CD4-positive, alpha-beta memory T cell (primary cell): ENCODE results near the gene NPAS2. TPM values are rescaled to one million over a fixed set of nuclear protein-coding genes. Genes with fewer than 3 reads are reported as not detected.

Experiments used
- CTCF ChIA-PET: fragments of 350-600 bp; sonication (Branson Sonifier 250); formaldehyde crosslinking; loops from one replicate; lab custom pipeline; 2021; ENCODE audit warnings: inconsistent platforms; ENCODE audit not compliant: partially characterized antibody; lab: Charles Lee
- POLR2A ChIA-PET: fragments of 350-600 bp; sonication (Branson Sonifier 250); formaldehyde crosslinking; loops from one replicate; lab custom pipeline; 2021; ENCODE audit not compliant: partially characterized antibody; lab: Charles Lee
- DNase-seq, 5 donors: peaks; one replicate each; pipeline versions ENCODE4 v3.0.0 to v3.0.0-alpha.2; 2020 to 2022; ENCODE audit warnings: mixed read lengths in 1 of 5
- H3K27ac ChIP-seq: one replicate; pipeline ENCODE4 v1.7.0; 2013; ENCODE audit warnings: low read depth, low read length
- H3K27me3 ChIP-seq: 2 replicates; pipeline ENCODE4 v1.7.0; 2013; ENCODE audit warnings: mild to moderate bottlenecking, low read length, moderate library complexity; ENCODE audit not compliant: insufficient read depth
- H3K36me3 ChIP-seq: 2 replicates; pipeline ENCODE4 v1.7.0; 2013; ENCODE audit warnings: mild to moderate bottlenecking, low read length, moderate library complexity; ENCODE audit not compliant: insufficient read depth
- H3K4me1 ChIP-seq: 2 replicates; pipeline ENCODE4 v1.7.0; 2013; ENCODE audit warnings: mild to moderate bottlenecking, low read length, moderate library complexity; ENCODE audit not compliant: insufficient read depth
- H3K4me3 ChIP-seq, 2 donors: one replicate each; pipeline ENCODE4 v1.7.0; 2013; ENCODE audit warnings: low read length in 2 of 2, mild to moderate bottlenecking in 1 of 2
- H3K9me3 ChIP-seq, 2 donors: one replicate each; pipeline ENCODE4 v1.7.0; 2013; ENCODE audit warnings: low read length in 2 of 2, control low read depth in 1 of 2; ENCODE audit not compliant: control insufficient read depth in 1 of 2
- H3K27ac Mint-ChIP-seq, 7 donors: one replicate each; pipeline ENCODE4 v1.8.0; 2020 to 2021; ENCODE audit warnings: mixed read lengths in 7 of 7, mild to moderate bottlenecking in 6 of 7, inconsistent platforms in 3 of 7, moderate library complexity in 3 of 7
- H3K27me3 Mint-ChIP-seq, 2 donors: one replicate each; pipeline ENCODE4 v1.8.0; 2020 to 2021; ENCODE audit warnings: mixed read lengths in 2 of 2
- H3K36me3 Mint-ChIP-seq, 2 donors: one replicate each; pipeline ENCODE4 v1.8.0; 2020 to 2021; ENCODE audit warnings: mixed read lengths in 2 of 2, inconsistent platforms in 1 of 2, mild to moderate bottlenecking in 1 of 2
- H3K4me1 Mint-ChIP-seq, 4 donors: one replicate each; pipeline ENCODE4 v1.8.0; 2020 to 2021; ENCODE audit warnings: mixed read lengths in 4 of 4, mild to moderate bottlenecking in 1 of 4
- H3K4me3 Mint-ChIP-seq, 8 donors: one replicate each; pipeline ENCODE4 v1.8.0; 2020 to 2021; ENCODE audit warnings: mixed read lengths in 8 of 8, mild to moderate bottlenecking in 7 of 8, moderate library complexity in 6 of 8, inconsistent platforms in 3 of 8
- H3K9me3 Mint-ChIP-seq, 8 donors: one replicate each; pipeline ENCODE4 v1.8.0; 2020 to 2021; ENCODE audit warnings: mixed read lengths in 8 of 8, mild to moderate bottlenecking in 5 of 8, inconsistent platforms in 3 of 8, moderate library complexity in 1 of 8
- intact Hi-C: fragments of 100-400 bp; cut with micrococcal nuclease; formaldehyde crosslinking; loops from one replicate; pipeline ENCODE4 v1.15.1; 2023
- polyA plus RNA-seq, 2 donors: library from polyadenylated mRNA; unstranded; fragments of 300-500 nt; fragmentation: Illumina TruSeq; gene quantifications; one replicate each; pipeline ENCODE4 v1.2.3, GENCODE V29; 2021
- total RNA-seq, 2 experiments: library from RNA; stranded (reverse); gene quantifications; one replicate each; pipeline ENCODE4 v1.2.3, GENCODE V29; 2021

NPAS2 gene
- total and polyA plus RNA-seq, 4 experiments from 2014 or later, result 0.79 to 2.6 (median 2.1) TPM; not detected in 1

- Histone ChIP-seq H3K27ac (no peak overlapping the region), H3K27me3 (no peaks in the 10 kb centered on the region), H3K4me1 (peaks cover 6% of the 10 kb centered on the region), H3K36me3 (no peaks in the 10 kb centered on the region), H3K9me3 (no peaks in the 10 kb centered on the region), H3K4me3 (no peak overlapping the region)
- DNase-seq, result peak in 1 of 5 donors; percentile 4
- Mint-ChIP-seq H3K27ac (no peak overlapping the region), H3K27me3 (no peaks in the 10 kb centered on the region), H3K9me3 (peaks cover 0 to 2% (median 0%) of the 10 kb centered on the region in 8 donors), H3K4me1 (peaks cover 0 to 9% (median under 1%) of the 10 kb centered on the region in 4 donors), H3K36me3 (no peaks in the 10 kb centered on the region), H3K4me3 (no peak overlapping the region)
- intact Hi-C loops, result no loop called here
- ChIA-PET POLR2A (no interaction called here), CTCF (no interaction called here)
Observed at GRCh38 chr2:100952512-100952911, 132.6 kb downstream of the NPAS2 start.

- intact Hi-C loops, result no loop called here
- Mint-ChIP-seq H3K27ac (no peak overlapping the region), H3K9me3 (peaks cover 0 to 2% (median 0%) of the 10 kb centered on the region in 8 donors), H3K4me3 (no peak overlapping the region), H3K36me3 (no peaks in the 10 kb centered on the region), H3K4me1 (peaks cover 0 to 9% (median under 1%) of the 10 kb centered on the region in 4 donors), H3K27me3 (no peaks in the 10 kb centered on the region)
- Histone ChIP-seq H3K27ac (no peak overlapping the region), H3K9me3 (no peaks in the 10 kb centered on the region), H3K4me1 (peaks cover 6% of the 10 kb centered on the region), H3K27me3 (no peaks in the 10 kb centered on the region), H3K36me3 (no peaks in the 10 kb centered on the region), H3K4me3 (no peak overlapping the region)
- peak in 1 of 5 donors; percentile 27 for DNase-seq
- CTCF ChIA-PET, result no interaction called here
- POLR2A ChIA-PET, result no interaction called here
Observed at GRCh38 chr2:100953406-100954043, 133.6 kb downstream of the NPAS2 start.

GRCh38 chr2:100954044-100954420, 134.1 kb downstream of the NPAS2 start:
- Histone ChIP-seq H3K4me3 (no peak overlapping the region), H3K36me3 (no peaks in the 10 kb centered on the region), H3K4me1 (peaks cover 6% of the 10 kb centered on the region), H3K9me3 (no peaks in the 10 kb centered on the region), H3K27ac (no peak overlapping the region), H3K27me3 (no peaks in the 10 kb centered on the region)
- Mint-ChIP-seq H3K36me3 (no peaks in the 10 kb centered on the region), H3K27ac (no peak overlapping the region), H3K9me3 (peaks cover 0 to 2% (median 0%) of the 10 kb centered on the region in 8 donors), H3K4me3 (no peak overlapping the region), H3K4me1 (peaks cover 0 to 9% (median under 1%) of the 10 kb centered on the region in 4 donors), H3K27me3 (no peaks in the 10 kb centered on the region)
- no peak for DNase-seq
- ChIA-PET POLR2A (no interaction called here), CTCF (no interaction called here)
- intact Hi-C loops, result no loop called here

- intact Hi-C loops, result no loop called here
Observed at GRCh38 chr2:100955226-100955625, 135.3 kb downstream of the NPAS2 start.

GRCh38 chr2:100956081-100956480, 136.1 kb downstream of the NPAS2 start:
- CTCF ChIA-PET, result no interaction called here

More at GRCh38 chr2:100955226-100955625, 135.3 kb downstream of the NPAS2 start:
- POLR2A ChIA-PET, result no interaction called here
- Mint-ChIP-seq H3K27me3 (no peaks in the 10 kb centered on the region), H3K4me3 (no peak overlapping the region), H3K36me3 (no peaks in the 10 kb centered on the region), H3K4me1 (peaks cover 0 to 11% (median under 1%) of the 10 kb centered on the region in 4 donors), H3K27ac (no peak overlapping the region), H3K9me3 (peaks cover 0 to 2% (median 0%) of the 10 kb centered on the region in 8 donors)
- CTCF ChIA-PET, result no interaction called here
- Histone ChIP-seq H3K4me3 (no peak overlapping the region), H3K36me3 (no peaks in the 10 kb centered on the region), H3K4me1 (peaks cover 6% of the 10 kb centered on the region), H3K9me3 (no peaks in the 10 kb centered on the region), H3K27me3 (no peaks in the 10 kb centered on the region), H3K27ac (no peak overlapping the region)
- no peak for DNase-seq

GRCh38 chr2:100957996-100958653, 138.2 kb downstream of the NPAS2 start:
- H3K9me3 Mint-ChIP-seq, result peaks cover 0 to 2% (median 0%) of the 10 kb centered on the region in 8 donors
- CTCF ChIA-PET, result interaction anchor here (2.0 kb wide), 1 partner anchor 34 kb away, joined by 4 read pairs; no protein-coding TSS in a partner anchor
- H3K27ac ChIP-seq, result no peak overlapping the region
- no peak overlapping the region for H3K4me3 ChIP-seq
- peaks cover 0 to 5% (median under 1%) of the 10 kb centered on the region in 4 donors for H3K4me1 Mint-ChIP-seq
- H3K9me3 ChIP-seq, result no peaks in the 10 kb centered on the region
- no peaks in the 10 kb centered on the region for H3K27me3 Mint-ChIP-seq
- H3K36me3 Mint-ChIP-seq, result no peaks in the 10 kb centered on the region
- H3K27me3 ChIP-seq, result no peaks in the 10 kb centered on the region
- intact Hi-C loops, result no loop called here
- POLR2A ChIA-PET, result no interaction called here
- no peaks in the 10 kb centered on the region for H3K36me3 ChIP-seq
- no peak overlapping the region for H3K27ac Mint-ChIP-seq
- DNase-seq, result no peak
- H3K4me3 Mint-ChIP-seq, result no peak overlapping the region
- H3K4me1 ChIP-seq, result peaks cover 3% of the 10 kb centered on the region

More at GRCh38 chr2:100956081-100956480, 136.1 kb downstream of the NPAS2 start:
- Histone ChIP-seq H3K27me3 (no peaks in the 10 kb centered on the region), H3K9me3 (no peaks in the 10 kb centered on the region), H3K27ac (no peak overlapping the region), H3K36me3 (no peaks in the 10 kb centered on the region), H3K4me3 (no peak overlapping the region), H3K4me1 (peaks cover 6% of the 10 kb centered on the region)
- H3K9me3 Mint-ChIP-seq, result peaks cover 0 to 2% (median 0%) of the 10 kb centered on the region in 8 donors
- no peak for DNase-seq
- H3K36me3 Mint-ChIP-seq, result no peaks in the 10 kb centered on the region
- H3K4me3 Mint-ChIP-seq, result no peak overlapping the region
- H3K4me1 Mint-ChIP-seq, result peaks cover 0 to 10% (median under 1%) of the 10 kb centered on the region in 4 donors
- H3K27ac Mint-ChIP-seq, result no peak overlapping the region
- POLR2A ChIA-PET, result no interaction called here
- intact Hi-C loops, result no loop called here
- H3K27me3 Mint-ChIP-seq, result no peaks in the 10 kb centered on the region

- POLR2A ChIA-PET, result no interaction called here
- DNase-seq, result no peak
- H3K27ac ChIP-seq, result no peak overlapping the region
- no peaks in the 10 kb centered on the region for H3K36me3 Mint-ChIP-seq
- intact Hi-C loops, result no loop called here
- H3K27me3 Mint-ChIP-seq, result no peaks in the 10 kb centered on the region
- H3K4me3 Mint-ChIP-seq, result no peak overlapping the region
- peak overlapping the region in 1 of 7 donors; percentile 43 for H3K27ac Mint-ChIP-seq
- CTCF ChIA-PET, result interaction anchor here (1.0 to 1.1 kb wide), 2 partner anchors 10 to 39 kb away, joined by 3 read pairs; no protein-coding TSS in a partner anchor
- no peaks in the 10 kb centered on the region for H3K9me3 ChIP-seq
- H3K4me1 Mint-ChIP-seq, result peaks cover 0 to 6% (median 5%) of the 10 kb centered on the region in 4 donors
- no peaks in the 10 kb centered on the region for H3K36me3 ChIP-seq
- peaks cover 0 to 2% (median 0%) of the 10 kb centered on the region in 8 donors for H3K9me3 Mint-ChIP-seq
- no peak overlapping the region for H3K4me3 ChIP-seq
- H3K27me3 ChIP-seq, result no peaks in the 10 kb centered on the region
- H3K4me1 ChIP-seq, result no peaks in the 10 kb centered on the region
Observed at GRCh38 chr2:100959225-100959880, 139.4 kb downstream of the NPAS2 start.
